ENCODE data around the gene FAH. TPM values are rescaled to one million over a fixed set of nuclear protein-coding genes. Genes with fewer than 3 reads are reported as not detected.

The FAH gene
- total and polyA plus RNA-seq, 2 donors (not counting 3 experiments of a cell fraction or from before 2014, with no cell fraction given): 18.2 to 18.7 TPM

DNA sequence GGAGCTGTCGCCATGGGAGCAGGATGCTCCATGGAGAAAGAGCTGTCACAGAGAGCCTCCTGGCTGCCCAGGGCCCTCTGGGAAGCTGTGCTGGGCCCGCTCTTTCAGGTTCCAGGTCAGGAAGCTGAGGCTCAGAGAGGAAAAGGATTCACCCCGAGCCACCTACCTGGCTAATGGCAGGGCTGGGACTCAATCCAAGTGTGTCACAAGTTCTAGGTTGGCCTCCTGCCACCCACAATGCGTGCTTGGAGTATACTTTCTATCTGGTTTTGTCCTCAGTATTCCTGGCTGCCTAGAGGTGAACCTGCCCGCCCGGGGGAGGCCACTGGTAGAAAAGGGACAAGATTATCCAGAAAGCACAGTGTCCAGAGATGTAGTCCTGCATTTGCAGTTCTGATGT is 23.6 kb downstream of the FAH start:
- H3K9ac ChIP-seq (replicated peaks; ENCODE audit: extremely low read depth, insufficient read depth, low read length): no peak overlapping the region

More for the DNA sequence above, 23.6 kb downstream of the FAH start:
- H3K9me1 ChIP-seq (replicated peaks; ENCODE audit: control insufficient read depth, extremely low read depth, insufficient read depth, low read length): no peaks in the 10 kb centered on the region
- dilution Hi-C loops (cut with MboI; ENCODE audit: extremely low pct_ligation_motif_present, low sequenced_read_pairs): no loop called here
- DNase-seq (ENCODE audit: low read depth, low spot score) (no peak), FAIRE-seq (no peak)
- H3K9me3 ChIP-seq (replicated peaks; ENCODE audit: control insufficient read depth, insufficient read depth, low read length): no peaks in the 10 kb centered on the region
- BruUV-seq (replicated peaks): no TSS peak
- intact Hi-C loops (cut with micrococcal nuclease): loop anchor here (10.0 kb wide), 1 partner anchor 792 kb away; no protein-coding TSS in a partner anchor
- H2AFZ ChIP-seq (ENCODE audit: low read depth, low read length): no peak overlapping the region
- H4K20me1 ChIP-seq (replicated peaks; ENCODE audit: control insufficient read depth, extremely low read depth, insufficient read depth, low read length): no peaks in the 10 kb centered on the region
- peaks cover 16% of the 10 kb centered on the region for H3K4me1 ChIP-seq (ENCODE audit: control insufficient read depth, extremely low read depth, insufficient read depth, low read length)
- H3K79me2 ChIP-seq (ENCODE audit: control insufficient read depth, insufficient read depth, low read length): no peaks in the 10 kb centered on the region
- no peak overlapping the region for H3K4me2 ChIP-seq (ENCODE audit: insufficient read depth, low read length)
- no peak overlapping the region for H3K4me3 ChIP-seq (replicated peaks in 1 of 3; ENCODE audit: insufficient read depth in 1 of 3, low read depth in 1 of 3, low read length in 3 of 3)
- H3K27me3 ChIP-seq (ENCODE audit: control insufficient read depth in 2 of 2, insufficient read depth in 2 of 2, low read length in 2 of 2): no peaks in the 10 kb centered on the region
- H3K36me3 ChIP-seq (ENCODE audit: control insufficient read depth in 2 of 2, extremely low read depth in 1 of 2, insufficient read depth in 2 of 2, low read length in 2 of 2): no peaks in the 10 kb centered on the region
- H3K27ac ChIP-seq (ENCODE audit: insufficient read depth, low read depth, low read length): no peak overlapping the region
- CTCF ChIA-PET: interaction anchor here (0.9 to 1.5 kb wide), 3 partner anchors 16 to 580 kb away, joined by 3 to 4 read pairs (median 3); no protein-coding TSS in a partner anchor
- no peak for TF ChIP-seq POLR2A (IDR thresholded peaks at IDR 0.05; ENCODE audit: low read depth, low read length)
- no peak for TF ChIP-seq MYC (IDR thresholded peaks at IDR 0.05; ENCODE audit: low read depth, low read length)
- no peak for TF ChIP-seq POLR2AphosphoS5 (IDR thresholded peaks at IDR 0.05; ENCODE audit: insufficient read depth, low read depth, low read length)
- TF ChIP-seq CTCF (IDR thresholded peaks at IDR 0.05; ENCODE audit: extremely low read depth in 1 of 2, insufficient read depth in 1 of 2, low read depth in 1 of 2, low read length in 2 of 2): no peak
- no peak for TF ChIP-seq EZH2 (IDR thresholded peaks at IDR 0.05; ENCODE audit: borderline replicate concordance, low read depth, low read length, severe bottlenecking)
- TF ChIP-seq JUN (IDR thresholded peaks at IDR 0.05; ENCODE audit: borderline replicate concordance, insufficient read depth, insufficient read length, low read depth): no peak
- no peak for TF ChIP-seq MAX (IDR thresholded peaks at IDR 0.05; ENCODE audit: insufficient read depth, insufficient read length)
- no peak for TF ChIP-seq GATA2 (IDR thresholded peaks at IDR 0.05; ENCODE audit: insufficient read depth, insufficient read length, low read depth, low read length)
- TF ChIP-seq FOS (IDR thresholded peaks at IDR 0.05; ENCODE audit: borderline replicate concordance, insufficient read depth, low read length): no peak
- POLR2A ChIA-PET: no interaction called here

All from endothelial cell of umbilical vein (primary cell).